HG02884 (cell line): Measurements from ENCODE around the gene COA8.

Experiments used
- ATAC-seq: cut with Tn5 transposase; IDR thresholded peaks from one replicate; pipeline ENCODE4 v1.9.1; 2021; ENCODE audit warnings: mild to moderate bottlenecking, moderate library complexity; ENCODE audit not compliant: unreplicated experiment

COA8 gene

DNA sequence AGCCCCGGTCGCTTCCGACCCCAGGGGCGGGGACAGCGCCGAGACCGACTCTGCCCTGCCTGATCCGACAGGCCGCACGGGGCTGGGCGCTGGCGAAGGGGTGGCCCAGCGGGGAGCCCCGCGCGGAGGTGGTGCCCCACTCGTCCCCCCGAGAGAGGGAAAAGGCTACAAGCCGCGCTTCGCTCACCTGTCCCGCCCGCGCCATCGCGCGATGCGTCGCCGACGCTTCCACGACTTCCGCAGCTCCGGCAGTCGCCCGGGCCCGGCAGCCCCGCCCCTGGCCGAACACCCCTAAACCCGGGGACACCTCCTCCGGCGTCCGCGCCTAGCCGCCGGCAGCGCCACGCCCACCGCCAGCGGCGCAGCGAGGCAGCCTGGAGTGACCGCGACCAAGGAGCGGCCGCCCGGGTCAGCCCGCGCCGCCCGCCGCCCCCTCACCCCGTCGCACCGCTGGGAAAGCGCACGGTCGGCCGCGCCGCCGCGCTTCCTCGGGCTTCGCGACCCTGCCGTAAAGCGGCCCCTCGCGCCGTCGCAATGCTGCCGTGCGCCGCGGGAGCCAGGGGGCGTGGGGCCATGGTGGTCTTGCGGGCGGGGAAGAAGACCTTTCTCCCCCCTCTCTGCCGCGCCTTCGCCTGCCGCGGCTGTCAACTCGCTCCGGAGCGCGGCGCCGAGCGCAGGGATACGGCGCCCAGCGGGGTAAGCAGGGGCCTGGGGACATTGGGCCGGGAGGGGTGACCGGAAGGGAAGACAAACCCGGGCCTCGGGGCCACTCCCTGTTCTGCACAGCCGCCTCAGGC lies at the start of gene COA8, which contains the start of gene BAG5:
Gene COA8 (plus strand): TSS at position 532 of the 797 bp plus-strand sequence. CDS start 42 bp downstream, at position 574.
Gene BAG5 (minus strand): TSS at position 229 of the 797 bp plus-strand sequence. CDS start 1,493 bp downstream, outside the sequence.
- ATAC-seq = peak; percentile 75

DNA sequence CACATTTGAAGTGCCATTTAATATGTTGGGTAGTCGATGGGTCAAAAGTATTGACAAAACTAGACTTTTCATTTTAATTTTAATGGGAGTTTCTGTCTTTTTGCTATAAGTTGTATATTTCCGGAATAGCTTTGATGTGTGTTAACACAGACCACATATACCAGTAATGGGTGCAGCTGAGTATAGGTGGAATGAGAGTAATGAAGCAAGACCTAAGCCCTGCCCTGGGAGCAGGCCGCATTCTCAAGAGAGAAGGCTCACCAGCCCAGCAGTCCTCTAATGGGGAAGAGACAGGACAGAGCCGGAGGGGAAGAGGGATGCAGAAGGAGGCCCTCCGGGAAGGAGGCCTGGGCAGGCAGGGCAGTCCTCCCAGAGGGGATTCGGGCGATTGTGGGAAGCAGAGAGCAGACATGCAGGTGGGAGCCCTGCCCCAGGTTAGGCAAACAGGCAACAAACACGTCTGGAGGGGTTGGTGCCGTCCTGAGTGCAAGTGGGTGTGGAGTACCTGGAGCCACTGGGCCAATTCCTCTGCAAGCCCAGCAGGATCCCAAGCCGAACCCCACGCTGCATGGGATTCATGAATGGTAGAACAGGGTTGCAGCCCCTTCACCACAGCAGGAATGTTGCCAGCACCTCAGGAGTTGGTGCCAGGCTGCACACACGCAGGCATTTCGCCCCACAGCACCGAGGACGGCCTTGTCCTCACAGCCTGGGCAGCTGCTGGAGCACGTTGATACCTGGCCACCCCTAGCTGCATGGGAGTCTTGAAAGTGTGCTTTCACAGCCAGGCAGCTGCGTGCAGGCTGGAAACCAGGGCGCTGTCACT lies 48.0 kb upstream of the COA8 start:
- ATAC-seq = no peak

DNA sequence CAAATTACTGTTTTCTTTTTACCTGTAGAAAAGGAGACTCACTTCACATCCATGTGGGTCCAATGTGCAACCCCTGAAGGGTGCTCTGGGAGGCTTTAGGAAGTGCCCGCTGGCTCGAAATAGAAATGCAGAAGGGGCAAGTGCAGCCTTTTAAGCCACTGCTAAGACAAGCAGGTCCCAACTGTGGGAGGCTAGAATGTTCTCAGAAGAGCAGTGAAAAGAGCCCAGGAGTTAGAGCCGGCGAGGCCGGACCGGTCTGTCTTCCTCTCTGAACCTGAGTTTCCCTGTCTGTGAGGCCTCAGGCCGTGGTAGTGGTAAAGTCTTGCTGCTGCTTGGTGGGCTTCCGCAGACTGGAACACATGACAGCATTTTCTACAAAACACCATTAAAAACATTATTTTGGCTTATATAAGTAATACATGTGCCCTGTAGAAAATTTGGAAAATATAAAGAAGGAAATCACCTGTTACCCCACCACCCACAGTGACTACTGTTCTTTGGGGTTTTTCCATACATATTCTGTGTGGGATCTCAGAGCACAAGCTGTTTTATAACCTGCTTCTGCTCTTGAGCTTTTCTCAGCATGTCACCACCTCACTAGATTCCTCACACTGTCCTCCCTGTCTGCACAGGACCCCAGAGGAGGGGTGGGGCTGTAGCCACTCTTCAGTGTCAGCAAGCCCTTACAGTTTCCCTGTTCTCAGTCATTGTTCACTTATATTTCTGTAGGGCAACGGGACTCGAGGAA lies 46.2 kb upstream of the COA8 start:
- ATAC-seq = no peak

DNA sequence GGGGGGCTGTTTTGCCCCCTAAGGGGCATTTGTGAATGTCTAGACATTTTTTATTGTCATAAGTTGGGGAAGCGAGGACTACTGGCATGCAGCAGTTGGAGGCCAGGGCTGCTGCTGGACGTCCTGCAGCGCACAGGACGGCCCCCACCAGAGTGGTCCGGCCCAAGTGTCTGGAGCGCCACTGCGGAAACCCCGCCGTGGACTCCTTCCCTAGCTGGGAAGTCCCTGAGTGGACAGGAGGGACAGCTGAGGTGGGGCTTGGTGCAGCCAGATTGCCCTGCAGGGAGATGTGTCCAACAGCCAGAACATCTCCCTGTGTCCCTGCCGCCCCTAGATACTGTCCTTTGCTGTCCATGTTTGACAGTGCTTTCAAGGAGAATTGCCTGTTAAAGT lies 45.6 kb upstream of the COA8 start:
- no peak for ATAC-seq

DNA sequence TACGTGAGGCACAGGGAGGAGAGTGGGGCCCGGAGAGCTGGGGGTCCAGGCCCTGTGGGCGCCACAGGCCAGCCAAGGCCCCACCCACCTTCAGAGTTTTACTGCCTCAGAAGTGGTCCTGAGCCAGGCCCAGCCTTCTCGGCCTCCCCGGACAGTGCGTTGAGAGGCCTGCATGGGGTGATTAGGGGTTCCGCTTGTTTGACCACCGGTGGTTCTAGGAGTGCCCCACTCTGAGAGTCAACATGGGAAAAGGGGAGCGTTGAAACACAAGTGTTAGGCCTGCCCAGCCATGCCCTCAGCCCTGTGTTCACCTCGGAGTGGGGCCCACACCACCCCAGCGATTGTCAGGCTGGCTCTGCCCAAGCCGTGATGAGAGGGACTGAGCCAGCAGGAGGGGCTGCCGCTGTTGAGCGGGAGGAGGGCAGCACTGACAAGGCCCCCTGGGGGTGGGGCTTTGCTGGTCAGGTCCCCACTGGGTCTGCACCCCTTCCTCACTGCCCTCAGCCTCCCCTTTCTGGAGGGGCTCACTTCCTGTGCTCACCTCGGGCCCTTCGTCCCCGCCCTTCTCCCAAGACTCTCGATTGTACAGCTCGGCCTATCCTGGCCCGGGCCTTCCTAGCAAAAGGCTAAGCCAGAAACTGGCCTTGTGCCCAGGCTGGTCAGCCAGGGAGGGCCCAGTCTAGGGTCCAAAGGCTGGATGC lies 44.9 kb upstream of the COA8 start:
- no peak for ATAC-seq

DNA sequence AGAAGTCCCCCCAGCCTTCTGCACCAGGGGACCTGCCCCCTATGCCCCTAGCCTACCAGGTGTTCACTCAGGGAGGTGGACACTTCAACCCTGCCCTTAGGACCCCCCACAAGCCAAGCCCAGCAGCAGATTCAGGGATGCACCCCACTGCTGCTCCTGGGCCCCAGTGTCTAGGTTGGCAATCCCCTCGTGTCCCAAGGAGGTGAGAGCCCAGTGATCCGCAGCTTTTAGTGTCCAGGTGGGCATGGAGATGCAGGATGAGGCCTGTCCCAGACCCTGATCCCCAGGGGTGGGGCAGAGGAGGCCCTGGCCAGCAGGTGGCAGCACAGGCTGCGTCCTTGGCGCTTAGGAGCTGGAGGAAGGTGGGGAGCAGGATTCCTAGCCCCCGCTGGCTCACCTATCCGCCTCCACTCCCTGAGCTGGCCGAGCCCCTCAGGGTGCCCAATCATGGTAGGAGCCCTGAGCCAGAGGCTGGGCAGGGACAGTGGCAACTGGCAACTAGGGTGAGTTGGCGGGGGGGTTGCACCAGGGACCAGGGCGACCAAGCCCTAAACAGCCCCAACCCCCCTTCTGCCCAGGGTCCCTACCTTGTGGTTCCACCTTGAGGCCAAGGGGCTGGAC lies 44.2 kb upstream of the COA8 start:
- ATAC-seq = no peak

DNA sequence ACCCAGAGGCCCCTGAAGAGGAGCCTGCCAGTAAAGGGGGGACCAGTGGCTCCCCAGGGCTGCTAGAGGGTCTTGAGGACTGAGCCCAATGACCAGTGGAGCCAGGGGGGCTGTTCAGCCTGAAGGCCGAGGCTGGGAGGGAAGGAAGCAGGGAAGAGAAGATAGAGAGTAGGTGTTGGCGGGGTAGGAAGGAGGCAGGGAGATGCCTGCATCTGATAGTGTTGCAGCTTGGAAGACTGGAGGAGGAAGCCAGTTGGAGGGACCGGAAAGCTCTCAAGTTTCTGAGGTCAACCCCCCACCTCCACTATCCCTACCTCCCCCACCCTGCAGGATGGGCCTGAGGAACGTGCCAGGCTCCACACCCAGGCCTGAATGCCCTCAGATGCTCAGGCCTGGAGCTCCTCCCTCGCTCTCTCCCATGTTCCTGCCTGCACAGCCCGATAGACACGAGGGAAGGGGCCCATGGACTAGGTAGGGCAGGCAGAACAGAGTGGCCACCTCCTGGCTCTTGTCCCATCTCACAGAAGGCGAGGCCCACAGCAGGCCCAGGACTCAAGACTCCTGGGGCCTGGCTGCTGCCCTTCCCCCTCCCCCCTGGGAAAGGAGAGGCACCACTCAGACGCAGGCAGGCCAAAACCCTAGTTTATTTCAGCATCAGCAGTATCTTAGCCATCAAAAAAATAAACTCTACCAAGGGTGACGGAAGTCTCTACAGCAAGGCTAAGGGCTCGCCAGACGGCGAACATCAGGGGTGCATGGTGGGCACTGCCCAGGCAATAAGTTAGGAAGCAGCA lies 43.5 kb upstream of the COA8 start:
- ATAC-seq = no peak

DNA sequence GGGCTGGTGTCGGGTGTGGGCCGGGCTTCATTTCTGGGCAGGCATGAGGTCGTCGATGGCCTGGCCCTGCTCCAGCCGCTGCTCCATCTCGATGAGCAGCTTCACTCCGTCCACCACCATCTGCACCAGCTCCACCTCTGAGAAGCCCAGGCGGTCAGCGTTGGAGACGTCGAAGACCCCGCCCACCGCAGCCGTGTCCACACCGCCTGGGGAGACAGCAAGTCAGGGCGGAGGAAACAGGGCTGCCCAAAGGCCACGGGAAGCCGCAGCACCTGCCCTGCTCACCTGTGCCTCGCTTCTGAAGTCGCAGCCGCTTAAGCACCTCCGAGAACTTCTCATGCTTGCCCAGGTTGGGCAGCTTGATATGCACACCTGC lies 42.9 kb upstream of the COA8 start:
- no peak for ATAC-seq

- no peak for ATAC-seq
These were observed 42.5 kb upstream of the COA8 start for GRCh38 chr14:103520269-103520656.

DNA sequence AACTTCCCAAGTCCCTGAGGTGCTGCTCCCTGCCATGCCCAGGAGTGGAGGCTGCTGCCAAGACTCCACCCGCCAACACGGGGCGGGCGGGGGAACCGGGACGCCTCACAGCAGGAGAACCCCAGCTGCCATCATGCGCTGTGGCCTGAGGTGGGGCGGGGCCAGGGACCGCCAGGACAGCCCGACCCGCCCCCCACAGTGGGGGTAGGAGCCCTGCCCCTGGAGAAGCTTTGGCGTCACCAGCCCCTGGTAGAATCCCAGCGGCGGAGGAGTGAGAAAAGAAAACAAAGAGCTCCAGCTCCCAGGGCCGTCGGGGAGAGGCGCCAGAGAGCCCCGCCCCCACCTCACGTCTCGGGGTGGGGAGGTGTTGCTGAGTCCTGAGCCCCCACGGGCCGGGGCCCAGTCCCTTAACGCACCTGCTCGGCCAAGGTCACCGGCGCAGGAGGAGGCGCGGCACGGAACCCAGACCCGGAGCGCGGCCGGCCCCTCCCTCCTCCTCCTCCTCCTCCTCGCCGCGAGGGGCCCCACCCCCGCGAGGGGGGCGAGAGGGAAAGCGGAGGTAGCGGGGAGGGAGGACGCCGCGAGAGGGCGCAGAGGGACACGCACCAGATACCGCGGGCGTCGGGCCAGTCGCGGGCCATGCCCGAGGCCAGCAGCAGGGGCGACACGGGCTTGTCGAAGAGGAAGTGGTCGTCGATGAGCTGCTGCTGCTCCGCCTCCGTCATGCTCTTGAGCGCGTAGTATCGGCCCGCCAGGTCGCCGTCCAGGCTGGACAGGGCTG lies 41.9 kb upstream of the COA8 start:
- ATAC-seq = no peak

- no peak for ATAC-seq
These were observed 41.3 kb upstream of the COA8 start for GRCh38 chr14:103521438-103521950.

DNA sequence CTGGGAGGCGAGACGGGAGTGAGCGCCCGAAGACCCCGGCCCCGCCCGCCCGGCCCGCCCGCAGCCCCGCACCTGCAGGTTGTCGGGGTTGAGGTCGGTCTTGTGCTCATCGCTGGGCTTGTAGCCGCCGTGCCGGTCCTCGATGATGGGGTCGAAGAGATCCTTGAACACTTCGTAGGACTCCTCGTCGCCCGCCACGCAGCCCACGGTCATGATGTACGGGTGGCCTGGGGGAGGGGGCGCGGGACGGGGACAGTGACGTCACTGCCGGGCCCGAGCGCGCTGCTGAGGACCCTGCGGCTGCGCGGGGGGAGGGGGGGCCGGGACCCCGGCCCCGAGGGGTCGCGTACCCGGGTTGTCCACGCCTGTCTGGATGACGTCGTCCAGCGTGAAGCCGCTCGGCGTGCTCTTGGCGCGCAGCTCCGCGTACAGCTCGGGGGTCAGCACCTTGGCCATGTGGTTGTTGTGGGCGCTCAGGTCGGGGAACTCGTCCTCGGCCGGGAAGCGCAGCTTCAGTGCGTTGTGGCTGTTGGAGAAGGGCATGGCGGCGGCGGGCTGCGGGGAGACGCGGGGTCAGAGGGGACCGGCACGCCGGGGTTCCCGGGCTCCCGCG lies 40.7 kb upstream of the COA8 start:
- ATAC-seq = no peak

DNA sequence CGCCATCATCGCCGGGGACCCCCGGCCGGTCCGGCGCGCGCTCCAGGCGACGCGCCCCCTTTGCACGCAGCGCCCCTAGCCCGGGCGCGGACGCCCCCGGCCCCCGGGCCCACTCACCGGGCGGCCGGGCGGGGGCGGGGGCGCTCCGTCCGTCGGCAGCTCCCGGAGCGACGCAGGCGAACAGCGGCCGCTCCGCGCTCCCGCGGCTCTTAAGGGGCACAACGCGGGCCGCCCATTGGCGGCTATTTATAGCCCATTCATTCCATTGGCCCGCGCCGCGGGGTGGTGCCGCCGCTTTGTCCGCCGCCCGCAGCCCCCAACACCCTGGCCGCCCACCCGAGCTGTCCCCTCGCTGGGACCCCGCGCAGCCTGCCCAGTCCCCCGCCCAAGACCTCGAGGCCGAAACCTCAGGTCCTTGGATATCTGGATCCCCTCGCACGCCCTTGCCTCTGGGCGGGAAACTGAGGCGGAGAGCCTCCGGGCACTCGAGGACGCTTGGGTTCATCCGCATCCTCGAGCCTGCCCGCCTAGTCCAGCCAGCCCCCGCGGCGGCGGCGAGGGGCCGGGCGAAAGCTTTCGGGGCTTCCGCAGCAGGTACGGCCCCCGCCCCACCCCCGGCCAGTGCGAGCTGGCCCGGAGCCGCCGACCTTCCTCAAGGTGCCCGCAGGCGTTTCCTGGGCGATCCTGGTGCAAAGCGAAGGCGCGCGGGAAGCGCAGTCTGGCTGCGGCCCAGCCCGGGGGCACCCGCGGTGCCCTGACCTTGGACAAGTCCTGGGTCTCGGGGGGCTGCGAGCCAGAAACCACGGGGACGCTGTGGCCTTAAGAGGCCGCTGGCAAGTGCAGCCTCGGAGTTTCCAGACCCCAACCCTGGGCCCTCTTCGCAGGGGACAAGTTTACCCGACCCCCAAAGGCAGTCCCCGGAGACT lies 39.8 kb upstream of the COA8 start, which contains the start of gene CKB:
Gene CKB (minus strand): TSS at position 182 of the 926 bp plus-strand sequence. CDS start 337 bp downstream, outside the sequence.
- no peak for ATAC-seq

DNA sequence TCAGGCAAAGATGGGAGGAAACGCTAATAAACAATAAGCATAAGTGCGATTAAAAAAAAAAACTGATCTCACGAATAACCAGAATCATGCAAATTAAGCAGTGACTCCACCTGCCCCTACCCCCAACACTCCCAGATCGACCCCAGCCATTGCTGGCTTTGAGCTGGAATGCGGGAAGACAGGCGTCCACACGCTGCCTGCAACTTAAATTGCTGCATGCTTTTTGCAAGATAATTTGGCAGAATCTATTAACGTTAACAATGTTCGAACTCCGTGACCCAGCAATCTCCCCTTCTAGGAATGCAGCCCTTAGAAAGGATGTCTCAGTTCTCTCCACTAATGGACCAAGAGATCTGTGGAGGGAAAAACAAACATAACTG lies 39.2 kb upstream of the COA8 start:
- ATAC-seq = no peak

DNA sequence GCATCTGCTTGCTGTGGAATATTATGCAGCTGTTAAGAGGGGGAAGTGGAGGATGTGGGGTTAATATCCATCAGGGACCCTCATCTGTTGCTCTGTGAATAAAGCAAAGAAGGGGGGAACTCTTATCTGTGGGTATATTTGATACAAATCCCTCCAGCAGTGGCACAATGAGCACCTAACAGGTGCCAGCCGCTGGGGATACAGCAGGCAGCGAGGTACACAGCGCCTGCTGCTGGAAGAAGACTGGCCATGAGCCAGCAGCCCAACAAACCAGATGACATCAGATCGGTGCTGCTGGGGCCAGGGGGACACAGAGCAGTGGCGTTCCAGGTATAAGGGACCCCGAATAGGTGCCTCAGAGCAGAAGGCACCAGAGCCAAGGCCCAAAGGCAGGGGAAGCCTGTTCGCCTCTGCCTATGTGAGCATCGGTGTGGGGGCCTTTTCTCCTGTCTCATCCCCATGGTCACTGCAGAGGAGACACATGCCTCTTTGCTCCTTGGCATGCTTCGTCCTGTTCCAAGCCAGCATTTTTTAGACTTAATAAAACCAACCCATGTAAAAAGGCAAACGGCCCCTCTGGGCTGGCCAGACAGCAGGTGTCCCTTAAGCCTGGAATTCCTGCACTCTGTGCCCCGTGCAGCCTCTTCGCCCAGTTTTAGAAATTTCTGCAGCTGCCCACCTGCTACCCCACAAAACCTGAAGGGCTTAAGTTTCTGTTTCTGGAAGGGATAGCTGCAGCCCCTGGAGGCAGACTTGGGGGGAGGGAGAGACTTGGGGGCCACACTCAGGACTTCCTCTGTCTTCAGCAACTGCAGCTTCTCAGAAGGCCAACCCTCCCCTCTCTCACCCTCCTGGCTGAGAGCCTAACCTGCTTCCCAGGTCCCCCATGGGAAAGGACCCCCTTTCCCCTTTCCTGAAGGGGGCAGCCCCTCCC lies 38.5 kb upstream of the COA8 start:
- ATAC-seq = no peak
